ENCODE measurements around the gene SPATA13. TPM values are rescaled to one million over a fixed set of nuclear protein-coding genes. Genes with fewer than 3 reads are reported as not detected.

Gene SPATA13
- total and polyA plus RNA-seq, 2 experiments from 2014 or later = 2.4 to 4.6 TPM

- Histone ChIP-seq H3K27me3 (replicated peaks; ENCODE audit: insufficient read depth) (no peaks in the 10 kb centered on the region), H3K79me2 (ENCODE audit: insufficient read depth) (peaks cover 15% of the 10 kb centered on the region), H3F3A (ENCODE audit: insufficient read depth) (peaks cover 5% of the 10 kb centered on the region; the same call in 1 of the 2 replicates), H3K4me2 (ENCODE audit: unreplicated experiment) (no peak overlapping the region), H3K9ac (no peak overlapping the region), H3K9me2 (ENCODE audit: insufficient read depth) (no peaks in the 10 kb centered on the region), H3K4me3 (no peak overlapping the region), H3K27ac (no peak overlapping the region), H2AFZ (no peak overlapping the region), H3K4me1 (ENCODE audit: insufficient read depth) (peaks cover 12% of the 10 kb centered on the region), H3K9me3 (ENCODE audit: low read depth) (no peaks in the 10 kb centered on the region), H3K36me3 (ENCODE audit: low read depth) (no peaks in the 10 kb centered on the region), H4K20me1 (ENCODE audit: insufficient read depth) (no peaks in the 10 kb centered on the region)
- 82 to 89% methylated on average over 5 of the region's 5 CpGs for WGBS, 2 experiments (ENCODE audit: low coverage in 1 of 2, low lambda C conversion rate in 2 of 2, missing lambda C conversion rate in 2 of 2)
- DNase-seq = no peak
- in situ Hi-C loops (cut with MboI) = no loop called here
- no peak for TF ChIP-seq EZH2phosphoT487 (IDR thresholded peaks at IDR 0.05; ENCODE audit: insufficient read depth, low read depth)
- TF ChIP-seq EZH2 (IDR thresholded peaks at IDR 0.05; ENCODE audit: insufficient read depth, poor library complexity, severe bottlenecking) = no peak
Observed at GRCh38 chr13:24209138-24209537, 48.6 kb downstream of the SPATA13 start.

- Histone ChIP-seq H3K9ac (no peak overlapping the region), H2AFZ (no peak overlapping the region), H3K36me3 (ENCODE audit: low read depth) (no peaks in the 10 kb centered on the region), H3K9me2 (ENCODE audit: insufficient read depth) (no peaks in the 10 kb centered on the region), H3K4me3 (no peak overlapping the region), H3F3A (ENCODE audit: insufficient read depth) (peaks cover 5% of the 10 kb centered on the region; the same call in 1 of the 2 replicates), H4K20me1 (ENCODE audit: insufficient read depth) (no peaks in the 10 kb centered on the region), H3K27me3 (replicated peaks; ENCODE audit: insufficient read depth) (no peaks in the 10 kb centered on the region), H3K4me1 (ENCODE audit: insufficient read depth) (peaks cover 17% of the 10 kb centered on the region), H3K9me3 (ENCODE audit: low read depth) (no peaks in the 10 kb centered on the region), H3K79me2 (ENCODE audit: insufficient read depth) (peaks cover 15% of the 10 kb centered on the region), H3K4me2 (ENCODE audit: unreplicated experiment) (no peak overlapping the region), H3K27ac (no peak overlapping the region)
- 88 to 94% methylated on average over 5 of the region's 5 CpGs for WGBS, 2 experiments (ENCODE audit: low coverage in 1 of 2, low lambda C conversion rate in 2 of 2, missing lambda C conversion rate in 2 of 2)
- in situ Hi-C loops (cut with MboI) = no loop called here
- TF ChIP-seq EZH2 (IDR thresholded peaks at IDR 0.05; ENCODE audit: insufficient read depth, poor library complexity, severe bottlenecking) (no peak), EZH2phosphoT487 (IDR thresholded peaks at IDR 0.05; ENCODE audit: insufficient read depth, low read depth) (no peak)
- DNase-seq = no peak
Observed at GRCh38 chr13:24212254-24212653, 51.7 kb downstream of the SPATA13 start.

- Histone ChIP-seq H3K79me2 (ENCODE audit: insufficient read depth) (peaks cover 15% of the 10 kb centered on the region), H3K9me3 (ENCODE audit: low read depth) (no peaks in the 10 kb centered on the region), H3K4me2 (ENCODE audit: unreplicated experiment) (no peak overlapping the region), H3K4me3 (no peak overlapping the region), H3K27me3 (replicated peaks; ENCODE audit: insufficient read depth) (no peaks in the 10 kb centered on the region), H3K4me1 (ENCODE audit: insufficient read depth) (peaks cover 16% of the 10 kb centered on the region), H3K9me2 (ENCODE audit: insufficient read depth) (no peaks in the 10 kb centered on the region), H4K20me1 (ENCODE audit: insufficient read depth) (no peaks in the 10 kb centered on the region), H3K9ac (no peak overlapping the region), H3K36me3 (ENCODE audit: low read depth) (no peaks in the 10 kb centered on the region), H3F3A (ENCODE audit: insufficient read depth) (peaks cover 5% of the 10 kb centered on the region; the same call in 1 of the 2 replicates), H2AFZ (no peak overlapping the region), H3K27ac (no peak overlapping the region)
- TF ChIP-seq EZH2phosphoT487 (IDR thresholded peaks at IDR 0.05; ENCODE audit: insufficient read depth, low read depth) (no peak), EZH2 (IDR thresholded peaks at IDR 0.05; ENCODE audit: insufficient read depth, poor library complexity, severe bottlenecking) (no peak)
- in situ Hi-C loops (cut with MboI) = no loop called here
- 84 to 88% methylated on average over 7 of the region's 7 CpGs for WGBS, 2 experiments (ENCODE audit: low coverage in 1 of 2, low lambda C conversion rate in 2 of 2, missing lambda C conversion rate in 2 of 2)
- no peak for DNase-seq
Observed at GRCh38 chr13:24212674-24213073, 52.2 kb downstream of the SPATA13 start.

- Histone ChIP-seq H2AFZ (no peak overlapping the region), H3K4me2 (ENCODE audit: unreplicated experiment) (no peak overlapping the region), H3F3A (ENCODE audit: insufficient read depth) (no peaks in the 10 kb centered on the region), H3K27ac (no peak overlapping the region), H3K9ac (no peak overlapping the region), H3K4me1 (ENCODE audit: insufficient read depth) (0 out of 2 replicates have a peak, but pooled peaks cover 5% of the 10 kb centered on the region), H3K4me3 (no peak overlapping the region), H3K27me3 (replicated peaks; ENCODE audit: insufficient read depth) (no peaks in the 10 kb centered on the region), H4K20me1 (ENCODE audit: insufficient read depth) (no peaks in the 10 kb centered on the region), H3K9me2 (ENCODE audit: insufficient read depth) (no peaks in the 10 kb centered on the region), H3K79me2 (ENCODE audit: insufficient read depth) (peaks cover 13% of the 10 kb centered on the region), H3K9me3 (ENCODE audit: low read depth) (no peaks in the 10 kb centered on the region), H3K36me3 (ENCODE audit: low read depth) (no peaks in the 10 kb centered on the region)
- no peak for DNase-seq
- 95 to 100% methylated on average over 3 of the region's 3 CpGs for WGBS, 2 experiments (ENCODE audit: low coverage in 1 of 2, low lambda C conversion rate in 2 of 2, missing lambda C conversion rate in 2 of 2)
- TF ChIP-seq EZH2 (IDR thresholded peaks at IDR 0.05; ENCODE audit: insufficient read depth, poor library complexity, severe bottlenecking) (no peak), EZH2phosphoT487 (IDR thresholded peaks at IDR 0.05; ENCODE audit: insufficient read depth, low read depth) (no peak)
- in situ Hi-C loops (cut with MboI) = no loop called here
Observed at GRCh38 chr13:24213932-24214331, 53.4 kb downstream of the SPATA13 start.

- Histone ChIP-seq H2AFZ (no peak overlapping the region), H3K27ac (no peak overlapping the region), H3F3A (ENCODE audit: insufficient read depth) (no peaks in the 10 kb centered on the region), H3K4me3 (no peak overlapping the region), H3K9me2 (ENCODE audit: insufficient read depth) (no peaks in the 10 kb centered on the region), H3K4me1 (ENCODE audit: insufficient read depth) (0 out of 2 replicates have a peak, but pooled peaks cover 5% of the 10 kb centered on the region), H4K20me1 (ENCODE audit: insufficient read depth) (no peaks in the 10 kb centered on the region), H3K4me2 (ENCODE audit: unreplicated experiment) (no peak overlapping the region), H3K9me3 (ENCODE audit: low read depth) (no peaks in the 10 kb centered on the region), H3K27me3 (replicated peaks; ENCODE audit: insufficient read depth) (no peaks in the 10 kb centered on the region), H3K9ac (no peak overlapping the region), H3K36me3 (ENCODE audit: low read depth) (no peaks in the 10 kb centered on the region), H3K79me2 (ENCODE audit: insufficient read depth) (peaks cover 7% of the 10 kb centered on the region)
- WGBS, 2 experiments (ENCODE audit: low coverage in 1 of 2, low lambda C conversion rate in 2 of 2, missing lambda C conversion rate in 2 of 2) = 64 to 75% methylated on average over 2 of the region's 2 CpGs
- TF ChIP-seq EZH2 (IDR thresholded peaks at IDR 0.05; ENCODE audit: insufficient read depth, poor library complexity, severe bottlenecking) (no peak), EZH2phosphoT487 (IDR thresholded peaks at IDR 0.05; ENCODE audit: insufficient read depth, low read depth) (no peak)
- in situ Hi-C loops (cut with MboI) = no loop called here
- DNase-seq = no peak
Observed at GRCh38 chr13:24214528-24214927, 54.0 kb downstream of the SPATA13 start.

Measured in GM23248 (cell line).